ENCODE measurements around the gene ABHD6.

The ABHD6 gene

DNA sequence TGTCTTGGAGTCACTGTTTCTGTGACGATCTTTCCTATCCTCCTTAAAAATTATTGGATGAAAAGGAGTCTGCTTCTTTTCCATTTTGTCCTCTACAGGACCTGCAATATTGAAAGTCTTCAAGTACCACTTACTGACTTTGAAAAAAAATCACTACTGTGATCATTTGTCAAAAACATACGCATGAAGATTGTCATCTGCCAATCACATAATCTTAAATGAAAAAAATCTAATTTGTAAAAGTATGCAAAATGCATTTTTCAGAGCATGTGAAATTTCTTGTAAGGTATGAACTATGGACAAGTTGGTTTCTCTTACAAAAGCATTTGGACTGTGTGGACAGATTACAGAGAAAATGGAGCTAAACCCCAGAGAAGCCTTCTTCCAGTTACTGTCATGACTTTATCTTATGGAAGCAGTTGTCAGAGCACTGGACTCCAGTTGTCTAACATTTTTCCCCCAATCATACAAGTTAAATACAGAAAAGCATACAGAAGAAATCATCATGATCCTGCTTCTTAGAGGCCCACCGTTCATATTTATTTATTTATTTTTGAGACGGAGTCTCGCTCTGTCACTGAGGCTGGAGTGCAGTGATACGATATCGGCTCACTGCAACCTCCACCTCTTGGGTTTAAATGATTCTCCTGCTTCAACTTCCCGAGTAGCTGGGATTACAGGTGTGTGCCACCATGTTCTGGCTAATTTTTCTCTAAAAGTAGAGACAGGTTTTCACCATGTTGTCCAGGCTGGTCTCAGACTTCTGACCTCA lies 91.7 kb downstream of the ABHD6 start:
- Histone ChIP-seq H3K36me3 (ENCODE audit: control insufficient read depth in 2 of 2, insufficient read depth in 1 of 2, low read length in 2 of 2) (no peaks in the 10 kb centered on the region), H3K9me3 (ENCODE audit: control insufficient read depth, insufficient read depth, low read depth, low read length) (no peaks in the 10 kb centered on the region), H3K27ac (ENCODE audit: extremely low read depth, low read depth, low read length) (no peak overlapping the region), H3K4me1 (ENCODE audit: control insufficient read depth, insufficient read depth, low read length) (peaks cover 5% of the 10 kb centered on the region; the same call in 1 of the 2 replicates), H3K4me3 (ENCODE audit: low read depth, low read length) (no peak overlapping the region)
- ChIA-PET CTCF (no interaction called here), POLR2A (no interaction called here)
- no peak for TF ChIP-seq ZNF157 (tag by site-specific recombination; IDR thresholded peaks at IDR 0.05)
- TF ChIP-seq ZNF624 (tag by site-specific recombination; IDR thresholded peaks at IDR 0.05) = no peak
- TF ChIP-seq ZNF529 (tag by site-specific recombination; IDR thresholded peaks at IDR 0.05; ENCODE audit: insufficient replicate concordance) = no peak
- TF ChIP-seq, protein P1, sequence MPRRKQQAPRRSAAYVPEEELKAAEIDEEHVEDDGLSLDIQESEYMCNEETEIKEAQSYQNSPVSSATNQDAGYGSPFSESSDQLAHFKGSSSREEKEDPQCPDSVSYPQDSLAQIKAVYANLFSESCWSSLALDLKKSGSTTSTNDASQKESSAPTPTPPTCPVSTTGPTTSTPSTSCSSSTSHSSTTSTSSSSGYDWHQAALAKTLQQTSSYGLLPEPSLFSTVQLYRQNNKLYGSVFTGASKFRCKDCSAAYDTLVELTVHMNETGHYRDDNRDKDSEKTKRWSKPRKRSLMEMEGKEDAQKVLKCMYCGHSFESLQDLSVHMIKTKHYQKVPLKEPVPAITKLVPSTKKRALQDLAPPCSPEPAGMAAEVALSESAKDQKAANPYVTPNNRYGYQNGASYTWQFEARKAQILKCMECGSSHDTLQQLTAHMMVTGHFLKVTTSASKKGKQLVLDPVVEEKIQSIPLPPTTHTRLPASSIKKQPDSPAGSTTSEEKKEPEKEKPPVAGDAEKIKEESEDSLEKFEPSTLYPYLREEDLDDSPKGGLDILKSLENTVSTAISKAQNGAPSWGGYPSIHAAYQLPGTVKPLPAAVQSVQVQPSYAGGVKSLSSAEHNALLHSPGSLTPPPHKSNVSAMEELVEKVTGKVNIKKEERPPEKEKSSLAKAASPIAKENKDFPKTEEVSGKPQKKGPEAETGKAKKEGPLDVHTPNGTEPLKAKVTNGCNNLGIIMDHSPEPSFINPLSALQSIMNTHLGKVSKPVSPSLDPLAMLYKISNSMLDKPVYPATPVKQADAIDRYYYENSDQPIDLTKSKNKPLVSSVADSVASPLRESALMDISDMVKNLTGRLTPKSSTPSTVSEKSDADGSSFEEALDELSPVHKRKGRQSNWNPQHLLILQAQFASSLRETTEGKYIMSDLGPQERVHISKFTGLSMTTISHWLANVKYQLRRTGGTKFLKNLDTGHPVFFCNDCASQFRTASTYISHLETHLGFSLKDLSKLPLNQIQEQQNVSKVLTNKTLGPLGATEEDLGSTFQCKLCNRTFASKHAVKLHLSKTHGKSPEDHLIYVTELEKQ (tag by site-specific recombination; IDR thresholded peaks at IDR 0.05; ENCODE audit: borderline replicate concordance) = peak; percentile 63; the same call in 1 of the 2 replicates

DNA sequence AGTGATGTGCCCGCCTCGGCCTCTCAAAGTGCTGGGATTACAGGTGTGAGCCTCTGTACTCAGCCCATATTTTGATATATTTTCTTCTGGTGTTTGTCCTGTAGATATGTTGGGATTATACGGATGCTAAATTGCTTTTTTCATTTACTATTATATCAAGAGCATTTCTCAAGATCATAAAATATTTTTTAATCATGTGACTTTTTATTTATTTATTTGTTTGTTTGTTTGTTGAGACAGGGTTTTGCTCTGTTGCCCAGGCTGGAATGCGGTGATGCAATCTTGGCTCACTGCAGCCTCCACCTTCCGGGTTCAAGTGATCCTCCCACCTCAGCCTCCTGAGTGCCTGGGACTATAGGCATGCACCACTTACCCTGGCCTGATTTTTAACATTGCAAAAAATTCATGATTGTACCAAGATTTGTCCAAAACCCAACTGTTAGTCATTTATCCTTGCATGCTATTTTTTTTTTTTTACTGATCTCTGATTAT lies 92.4 kb downstream of the ABHD6 start:
- H3K4me3 ChIP-seq (ENCODE audit: low read depth, low read length) = no peak overlapping the region
- POLR2A ChIA-PET = no interaction called here
- no peak overlapping the region for H3K27ac ChIP-seq (ENCODE audit: extremely low read depth, low read depth, low read length)
- no peaks in the 10 kb centered on the region for H3K9me3 ChIP-seq (ENCODE audit: control insufficient read depth, insufficient read depth, low read depth, low read length)
- peaks cover 5% of the 10 kb centered on the region; the same call in 1 of the 2 replicates for H3K4me1 ChIP-seq (ENCODE audit: control insufficient read depth, insufficient read depth, low read length)
- H3K36me3 ChIP-seq (ENCODE audit: control insufficient read depth in 2 of 2, insufficient read depth in 1 of 2, low read length in 2 of 2) = no peaks in the 10 kb centered on the region
- CTCF ChIA-PET = interaction anchor here (0.6 kb wide), 2 partner anchors 97 to 102 kb away, joined by 3 to 4 read pairs; no protein-coding TSS in a partner anchor
- TF ChIP-seq ZNF324 (tag by site-specific recombination; IDR thresholded peaks at IDR 0.05) (no peak), KLF10 (tag by site-specific recombination; IDR thresholded peaks at IDR 0.05) (no peak), ZNF600 (tag by site-specific recombination; IDR thresholded peaks at IDR 0.05) (no peak), ZNF112 (tag by site-specific recombination; IDR thresholded peaks at IDR 0.05) (no peak), ZNF837 (tag by site-specific recombination; IDR thresholded peaks at IDR 0.05) (no peak), ZNF707 (tag by site-specific recombination; IDR thresholded peaks at IDR 0.05) (no peak), ZNF629 (tag by site-specific recombination; IDR thresholded peaks at IDR 0.05) (no peak), ZNF521 (tag by site-specific recombination; IDR thresholded peaks at IDR 0.05) (no peak), ZEB2 (tag by site-specific recombination; IDR thresholded peaks at IDR 0.05) (no peak), KLF16 (tag by site-specific recombination; IDR thresholded peaks at IDR 0.05) (no peak), YY1 (tag by site-specific recombination; IDR thresholded peaks at IDR 0.05) (no peak), ZNF394 (tag by site-specific recombination; IDR thresholded peaks at IDR 0.05; ENCODE audit: borderline replicate concordance) (no peak), ZNF184 (tag by site-specific recombination; IDR thresholded peaks at IDR 0.05) (no peak)
- TF ChIP-seq, protein P2, sequence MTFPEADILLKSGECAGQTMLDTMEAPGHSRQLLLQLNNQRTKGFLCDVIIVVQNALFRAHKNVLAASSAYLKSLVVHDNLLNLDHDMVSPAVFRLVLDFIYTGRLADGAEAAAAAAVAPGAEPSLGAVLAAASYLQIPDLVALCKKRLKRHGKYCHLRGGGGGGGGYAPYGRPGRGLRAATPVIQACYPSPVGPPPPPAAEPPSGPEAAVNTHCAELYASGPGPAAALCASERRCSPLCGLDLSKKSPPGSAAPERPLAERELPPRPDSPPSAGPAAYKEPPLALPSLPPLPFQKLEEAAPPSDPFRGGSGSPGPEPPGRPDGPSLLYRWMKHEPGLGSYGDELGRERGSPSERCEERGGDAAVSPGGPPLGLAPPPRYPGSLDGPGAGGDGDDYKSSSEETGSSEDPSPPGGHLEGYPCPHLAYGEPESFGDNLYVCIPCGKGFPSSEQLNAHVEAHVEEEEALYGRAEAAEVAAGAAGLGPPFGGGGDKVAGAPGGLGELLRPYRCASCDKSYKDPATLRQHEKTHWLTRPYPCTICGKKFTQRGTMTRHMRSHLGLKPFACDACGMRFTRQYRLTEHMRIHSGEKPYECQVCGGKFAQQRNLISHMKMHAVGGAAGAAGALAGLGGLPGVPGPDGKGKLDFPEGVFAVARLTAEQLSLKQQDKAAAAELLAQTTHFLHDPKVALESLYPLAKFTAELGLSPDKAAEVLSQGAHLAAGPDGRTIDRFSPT (tag by site-specific recombination; IDR thresholded peaks at IDR 0.05) = no peak
- TF ChIP-seq, protein P3, sequence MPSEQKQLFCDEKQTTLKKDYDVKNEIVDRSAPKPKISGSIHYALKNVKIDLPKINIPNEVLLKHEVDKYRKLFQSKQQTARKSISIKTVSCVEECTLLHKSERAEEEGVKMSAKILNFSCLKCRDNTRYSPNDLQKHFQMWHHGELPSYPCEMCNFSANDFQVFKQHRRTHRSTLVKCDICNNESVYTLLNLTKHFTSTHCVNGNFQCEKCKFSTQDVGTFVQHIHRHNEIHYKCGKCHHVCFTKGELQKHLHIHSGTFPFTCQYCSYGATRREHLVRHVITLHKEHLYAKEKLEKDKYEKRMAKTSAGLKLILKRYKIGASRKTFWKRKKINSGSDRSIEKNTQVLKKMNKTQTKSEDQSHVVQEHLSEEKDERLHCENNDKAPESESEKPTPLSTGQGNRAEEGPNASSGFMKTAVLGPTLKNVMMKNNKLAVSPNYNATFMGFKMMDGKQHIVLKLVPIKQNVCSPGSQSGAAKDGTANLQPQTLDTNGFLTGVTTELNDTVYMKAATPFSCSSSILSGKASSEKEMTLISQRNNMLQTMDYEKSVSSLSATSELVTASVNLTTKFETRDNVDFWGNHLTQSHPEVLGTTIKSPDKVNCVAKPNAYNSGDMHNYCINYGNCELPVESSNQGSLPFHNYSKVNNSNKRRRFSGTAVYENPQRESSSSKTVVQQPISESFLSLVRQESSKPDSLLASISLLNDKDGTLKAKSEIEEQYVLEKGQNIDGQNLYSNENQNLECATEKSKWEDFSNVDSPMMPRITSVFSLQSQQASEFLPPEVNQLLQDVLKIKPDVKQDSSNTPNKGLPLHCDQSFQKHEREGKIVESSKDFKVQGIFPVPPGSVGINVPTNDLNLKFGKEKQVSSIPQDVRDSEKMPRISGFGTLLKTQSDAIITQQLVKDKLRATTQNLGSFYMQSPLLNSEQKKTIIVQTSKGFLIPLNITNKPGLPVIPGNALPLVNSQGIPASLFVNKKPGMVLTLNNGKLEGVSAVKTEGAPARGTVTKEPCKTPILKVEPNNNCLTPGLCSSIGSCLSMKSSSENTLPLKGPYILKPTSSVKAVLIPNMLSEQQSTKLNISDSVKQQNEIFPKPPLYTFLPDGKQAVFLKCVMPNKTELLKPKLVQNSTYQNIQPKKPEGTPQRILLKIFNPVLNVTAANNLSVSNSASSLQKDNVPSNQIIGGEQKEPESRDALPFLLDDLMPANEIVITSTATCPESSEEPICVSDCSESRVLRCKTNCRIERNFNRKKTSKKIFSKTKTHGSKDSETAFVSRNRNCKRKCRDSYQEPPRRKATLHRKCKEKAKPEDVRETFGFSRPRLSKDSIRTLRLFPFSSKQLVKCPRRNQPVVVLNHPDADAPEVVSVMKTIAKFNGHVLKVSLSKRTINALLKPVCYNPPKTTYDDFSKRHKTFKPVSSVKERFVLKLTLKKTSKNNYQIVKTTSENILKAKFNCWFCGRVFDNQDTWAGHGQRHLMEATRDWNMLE (tag by site-specific recombination; conservative IDR thresholded peaks at IDR 0.05; ENCODE audit: low read depth) = no peak

Measured in HEK293 (cell line).